ENCODE results near the gene CPEB2.

CPEB2 gene

DNA sequence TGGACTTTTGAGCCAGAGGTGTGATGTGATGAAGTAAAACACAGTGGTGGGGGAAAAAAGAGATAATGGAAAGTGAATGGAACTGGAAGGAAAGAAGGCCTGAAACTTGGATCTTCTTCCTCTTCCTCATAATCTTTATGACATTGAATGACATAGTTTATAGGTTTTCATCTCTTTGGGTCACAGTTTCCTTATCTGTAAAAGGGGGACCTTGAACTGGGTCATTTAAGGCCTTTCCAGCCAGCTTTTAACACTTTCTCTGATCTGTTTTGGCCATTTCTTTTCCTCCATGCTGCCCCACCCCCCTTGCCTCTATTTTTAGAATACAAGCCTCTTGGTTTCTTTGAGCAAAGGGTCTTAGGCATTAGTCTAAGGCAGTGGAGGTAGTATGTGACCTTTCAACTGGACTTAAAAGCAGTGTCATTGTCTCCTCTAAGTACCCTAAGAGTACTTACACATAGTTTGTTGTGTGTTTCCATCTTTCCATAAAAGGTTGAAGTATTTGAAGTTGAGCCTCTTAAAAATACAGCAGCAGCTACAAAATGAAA lies 7.8 kb downstream of the CPEB2 start:
- no peak for ATAC-seq
- TF ChIP-seq, protein P1, sequence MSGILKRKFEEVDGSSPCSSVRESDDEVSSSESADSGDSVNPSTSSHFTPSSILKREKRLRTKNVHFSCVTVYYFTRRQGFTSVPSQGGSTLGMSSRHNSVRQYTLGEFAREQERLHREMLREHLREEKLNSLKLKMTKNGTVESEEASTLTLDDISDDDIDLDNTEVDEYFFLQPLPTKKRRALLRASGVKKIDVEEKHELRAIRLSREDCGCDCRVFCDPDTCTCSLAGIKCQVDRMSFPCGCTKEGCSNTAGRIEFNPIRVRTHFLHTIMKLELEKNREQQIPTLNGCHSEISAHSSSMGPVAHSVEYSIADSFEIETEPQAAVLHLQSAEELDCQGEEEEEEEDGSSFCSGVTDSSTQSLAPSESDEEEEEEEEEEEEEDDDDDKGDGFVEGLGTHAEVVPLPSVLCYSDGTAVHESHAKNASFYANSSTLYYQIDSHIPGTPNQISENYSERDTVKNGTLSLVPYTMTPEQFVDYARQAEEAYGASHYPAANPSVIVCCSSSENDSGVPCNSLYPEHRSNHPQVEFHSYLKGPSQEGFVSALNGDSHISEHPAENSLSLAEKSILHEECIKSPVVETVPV (CRISPR knock-in tag; IDR thresholded peaks at IDR 0.05) = no peak
- TF ChIP-seq ZNF70 (CRISPR knock-in tag; IDR thresholded peaks at IDR 0.05) (no peak), OSR1 (CRISPR knock-in tag; IDR thresholded peaks at IDR 0.05) (no peak), TCF4 (CRISPR knock-in tag; IDR thresholded peaks at IDR 0.05; ENCODE audit: borderline replicate concordance) (no peak), ESRRG (CRISPR knock-in tag; IDR thresholded peaks at IDR 0.05) (no peak), BACH2 (CRISPR knock-in tag; IDR thresholded peaks at IDR 0.05; ENCODE audit: borderline replicate concordance) (no peak), ZC3H10 (CRISPR knock-in tag; IDR thresholded peaks at IDR 0.05) (no peak), ZNF565 (CRISPR knock-in tag; conservative IDR thresholded peaks at IDR 0.05; ENCODE audit: low read depth) (no peak), GLIS3 (CRISPR knock-in tag; IDR thresholded peaks at IDR 0.05) (no peak), RARB (CRISPR knock-in tag; IDR thresholded peaks at IDR 0.05) (no peak), ZFP30 (CRISPR knock-in tag; IDR thresholded peaks at IDR 0.05) (no peak), PATZ1 (CRISPR knock-in tag; IDR thresholded peaks at IDR 0.05; ENCODE audit: borderline replicate concordance) (no peak), ZFP3 (CRISPR knock-in tag; IDR thresholded peaks at IDR 0.05) (no peak), SNAI2 (CRISPR knock-in tag; IDR thresholded peaks at IDR 0.05) (no peak), TOX (CRISPR knock-in tag; IDR thresholded peaks at IDR 0.05; ENCODE audit: borderline replicate concordance) (no peak)
- TF ChIP-seq, protein P2, sequence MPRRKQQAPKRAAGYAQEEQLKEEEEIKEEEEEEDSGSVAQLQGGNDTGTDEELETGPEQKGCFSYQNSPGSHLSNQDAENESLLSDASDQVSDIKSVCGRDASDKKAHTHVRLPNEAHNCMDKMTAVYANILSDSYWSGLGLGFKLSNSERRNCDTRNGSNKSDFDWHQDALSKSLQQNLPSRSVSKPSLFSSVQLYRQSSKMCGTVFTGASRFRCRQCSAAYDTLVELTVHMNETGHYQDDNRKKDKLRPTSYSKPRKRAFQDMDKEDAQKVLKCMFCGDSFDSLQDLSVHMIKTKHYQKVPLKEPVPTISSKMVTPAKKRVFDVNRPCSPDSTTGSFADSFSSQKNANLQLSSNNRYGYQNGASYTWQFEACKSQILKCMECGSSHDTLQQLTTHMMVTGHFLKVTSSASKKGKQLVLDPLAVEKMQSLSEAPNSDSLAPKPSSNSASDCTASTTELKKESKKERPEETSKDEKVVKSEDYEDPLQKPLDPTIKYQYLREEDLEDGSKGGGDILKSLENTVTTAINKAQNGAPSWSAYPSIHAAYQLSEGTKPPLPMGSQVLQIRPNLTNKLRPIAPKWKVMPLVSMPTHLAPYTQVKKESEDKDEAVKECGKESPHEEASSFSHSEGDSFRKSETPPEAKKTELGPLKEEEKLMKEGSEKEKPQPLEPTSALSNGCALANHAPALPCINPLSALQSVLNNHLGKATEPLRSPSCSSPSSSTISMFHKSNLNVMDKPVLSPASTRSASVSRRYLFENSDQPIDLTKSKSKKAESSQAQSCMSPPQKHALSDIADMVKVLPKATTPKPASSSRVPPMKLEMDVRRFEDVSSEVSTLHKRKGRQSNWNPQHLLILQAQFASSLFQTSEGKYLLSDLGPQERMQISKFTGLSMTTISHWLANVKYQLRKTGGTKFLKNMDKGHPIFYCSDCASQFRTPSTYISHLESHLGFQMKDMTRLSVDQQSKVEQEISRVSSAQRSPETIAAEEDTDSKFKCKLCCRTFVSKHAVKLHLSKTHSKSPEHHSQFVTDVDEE (CRISPR knock-in tag; IDR thresholded peaks at IDR 0.05) = no peak

GRCh38 chr4:15011166-15011565 lies 8.9 kb downstream of the CPEB2 start:
- no peak for ATAC-seq
- no peak for TF ChIP-seq ARNTL (CRISPR knock-in tag; IDR thresholded peaks at IDR 0.05; ENCODE audit: borderline replicate concordance, low read depth)
- TF ChIP-seq OSR1 (CRISPR knock-in tag; IDR thresholded peaks at IDR 0.05) = no peak
- TF ChIP-seq RARB (CRISPR knock-in tag; IDR thresholded peaks at IDR 0.05) = no peak
- no peak for TF ChIP-seq ZNF70 (CRISPR knock-in tag; IDR thresholded peaks at IDR 0.05)
- no peak for TF ChIP-seq GLIS3 (CRISPR knock-in tag; IDR thresholded peaks at IDR 0.05)
- TF ChIP-seq PATZ1 (CRISPR knock-in tag; IDR thresholded peaks at IDR 0.05; ENCODE audit: borderline replicate concordance) = no peak
- no peak for TF ChIP-seq ISL1 (CRISPR knock-in tag; IDR thresholded peaks at IDR 0.05)
- no peak for TF ChIP-seq TCF4 (CRISPR knock-in tag; IDR thresholded peaks at IDR 0.05; ENCODE audit: borderline replicate concordance)
- no peak for TF ChIP-seq POU6F1 (CRISPR knock-in tag; IDR thresholded peaks at IDR 0.05; ENCODE audit: borderline replicate concordance, low read depth)
- no peak for TF ChIP-seq ZC3H10 (CRISPR knock-in tag; IDR thresholded peaks at IDR 0.05)
- TF ChIP-seq, protein P1 (CRISPR knock-in tag; IDR thresholded peaks at IDR 0.05) = no peak
- TF ChIP-seq TOX (CRISPR knock-in tag; IDR thresholded peaks at IDR 0.05; ENCODE audit: borderline replicate concordance) = no peak
- TF ChIP-seq, protein P3, sequence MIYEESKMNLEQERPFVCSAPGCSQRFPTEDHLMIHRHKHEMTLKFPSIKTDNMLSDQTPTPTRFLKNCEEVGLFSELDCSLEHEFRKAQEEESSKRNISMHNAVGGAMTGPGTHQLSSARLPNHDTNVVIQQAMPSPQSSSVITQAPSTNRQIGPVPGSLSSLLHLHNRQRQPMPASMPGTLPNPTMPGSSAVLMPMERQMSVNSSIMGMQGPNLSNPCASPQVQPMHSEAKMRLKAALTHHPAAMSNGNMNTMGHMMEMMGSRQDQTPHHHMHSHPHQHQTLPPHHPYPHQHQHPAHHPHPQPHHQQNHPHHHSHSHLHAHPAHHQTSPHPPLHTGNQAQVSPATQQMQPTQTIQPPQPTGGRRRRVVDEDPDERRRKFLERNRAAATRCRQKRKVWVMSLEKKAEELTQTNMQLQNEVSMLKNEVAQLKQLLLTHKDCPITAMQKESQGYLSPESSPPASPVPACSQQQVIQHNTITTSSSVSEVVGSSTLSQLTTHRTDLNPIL (CRISPR knock-in tag; IDR thresholded peaks at IDR 0.05; ENCODE audit: low read depth) = no peak
- TF ChIP-seq PPARA (CRISPR knock-in tag; IDR thresholded peaks at IDR 0.05; ENCODE audit: borderline replicate concordance) = no peak
- TF ChIP-seq BACH2 (CRISPR knock-in tag; IDR thresholded peaks at IDR 0.05; ENCODE audit: borderline replicate concordance) = no peak
- TF ChIP-seq ZNF8 (CRISPR knock-in tag; IDR thresholded peaks at IDR 0.05) = no peak
- TF ChIP-seq ZFP3 (CRISPR knock-in tag; IDR thresholded peaks at IDR 0.05) = no peak

All from SK-N-SH treated with all-trans-retinoic acid at 6 μM for 48 hours (cell line).